ENCODE data around the gene ZMPSTE24.

ZMPSTE24 gene

DNA sequence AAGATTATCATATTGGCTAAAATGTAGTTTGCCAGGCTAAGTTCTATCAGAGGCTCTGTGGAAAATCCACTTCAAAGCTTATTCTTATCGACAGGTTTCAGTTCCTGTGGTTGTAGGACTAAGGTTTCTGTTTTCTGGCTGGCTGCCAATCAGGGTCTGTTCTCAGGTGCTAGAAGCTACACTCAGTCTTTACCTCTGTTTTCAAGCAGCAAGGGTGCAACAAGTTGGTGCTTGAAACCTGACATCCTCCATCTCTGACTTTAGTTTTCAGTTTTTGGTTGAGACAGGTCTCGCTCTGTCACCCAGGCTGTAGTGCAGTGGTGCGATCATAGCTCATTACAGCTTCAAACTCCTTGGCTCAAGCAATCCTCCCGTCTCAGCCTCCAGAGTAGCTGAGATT lies 25.6 kb upstream of the ZMPSTE24 start:
- H3K4me3 ChIP-seq (ENCODE audit: low read depth, low read length) = no peak overlapping the region
- peak; percentile 98 for DNase-seq (ENCODE audit: low read depth)
- TF ChIP-seq, protein P1, sequence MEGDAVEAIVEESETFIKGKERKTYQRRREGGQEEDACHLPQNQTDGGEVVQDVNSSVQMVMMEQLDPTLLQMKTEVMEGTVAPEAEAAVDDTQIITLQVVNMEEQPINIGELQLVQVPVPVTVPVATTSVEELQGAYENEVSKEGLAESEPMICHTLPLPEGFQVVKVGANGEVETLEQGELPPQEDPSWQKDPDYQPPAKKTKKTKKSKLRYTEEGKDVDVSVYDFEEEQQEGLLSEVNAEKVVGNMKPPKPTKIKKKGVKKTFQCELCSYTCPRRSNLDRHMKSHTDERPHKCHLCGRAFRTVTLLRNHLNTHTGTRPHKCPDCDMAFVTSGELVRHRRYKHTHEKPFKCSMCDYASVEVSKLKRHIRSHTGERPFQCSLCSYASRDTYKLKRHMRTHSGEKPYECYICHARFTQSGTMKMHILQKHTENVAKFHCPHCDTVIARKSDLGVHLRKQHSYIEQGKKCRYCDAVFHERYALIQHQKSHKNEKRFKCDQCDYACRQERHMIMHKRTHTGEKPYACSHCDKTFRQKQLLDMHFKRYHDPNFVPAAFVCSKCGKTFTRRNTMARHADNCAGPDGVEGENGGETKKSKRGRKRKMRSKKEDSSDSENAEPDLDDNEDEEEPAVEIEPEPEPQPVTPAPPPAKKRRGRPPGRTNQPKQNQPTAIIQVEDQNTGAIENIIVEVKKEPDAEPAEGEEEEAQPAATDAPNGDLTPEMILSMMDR (IDR thresholded peaks at IDR 0.05; ENCODE audit: low read depth, low read length, missing control alignments) = no peak

DNA sequence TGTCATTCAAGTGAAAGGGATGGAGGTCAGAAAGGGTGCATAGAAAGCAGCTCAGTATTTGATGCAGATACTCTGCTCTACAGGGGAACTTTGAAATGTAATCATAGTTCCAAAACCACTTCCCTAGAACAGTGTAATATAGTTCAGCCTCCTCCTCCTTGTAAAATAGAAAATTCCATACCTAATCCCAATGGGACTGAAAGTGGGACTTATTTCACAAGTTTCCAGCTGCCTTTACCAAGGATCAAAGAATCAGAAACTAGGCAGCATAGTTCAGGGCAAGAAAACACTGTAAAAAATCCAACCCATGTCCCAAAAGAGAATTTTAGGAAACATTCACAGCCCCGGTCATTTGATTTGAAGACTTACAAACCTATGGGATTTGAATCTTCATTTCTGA lies 18.4 kb upstream of the ZMPSTE24 start:
- no peak overlapping the region for H3K4me3 ChIP-seq (ENCODE audit: low read depth, low read length)
- DNase-seq (ENCODE audit: low read depth) = no peak
- TF ChIP-seq, protein P1 (IDR thresholded peaks at IDR 0.05; ENCODE audit: low read depth, low read length, missing control alignments) = no peak

DNA sequence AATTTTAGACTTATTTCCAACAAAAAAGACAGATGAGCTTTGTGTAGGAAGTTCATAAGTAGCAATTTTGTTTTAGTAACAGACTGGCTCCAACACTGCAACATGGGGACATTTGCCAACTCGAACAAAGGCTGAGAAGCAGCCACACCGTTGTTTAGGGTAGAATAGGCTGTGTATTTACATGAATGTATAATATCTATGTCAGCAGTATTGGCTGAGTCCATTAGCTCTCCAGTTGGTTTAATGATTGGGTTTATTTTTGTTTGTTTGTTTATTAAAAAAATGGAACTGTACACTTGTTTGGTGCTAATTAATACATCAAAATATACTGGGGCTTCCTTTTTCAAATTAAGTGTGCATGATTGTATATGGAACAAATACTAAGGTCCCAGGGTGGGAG lies 17.6 kb upstream of the ZMPSTE24 start:
- DNase-seq (ENCODE audit: low read depth) = no peak
- H3K4me3 ChIP-seq (ENCODE audit: low read depth, low read length) = no peak overlapping the region
- TF ChIP-seq, protein P1 (IDR thresholded peaks at IDR 0.05; ENCODE audit: low read depth, low read length, missing control alignments) = no peak

DNA sequence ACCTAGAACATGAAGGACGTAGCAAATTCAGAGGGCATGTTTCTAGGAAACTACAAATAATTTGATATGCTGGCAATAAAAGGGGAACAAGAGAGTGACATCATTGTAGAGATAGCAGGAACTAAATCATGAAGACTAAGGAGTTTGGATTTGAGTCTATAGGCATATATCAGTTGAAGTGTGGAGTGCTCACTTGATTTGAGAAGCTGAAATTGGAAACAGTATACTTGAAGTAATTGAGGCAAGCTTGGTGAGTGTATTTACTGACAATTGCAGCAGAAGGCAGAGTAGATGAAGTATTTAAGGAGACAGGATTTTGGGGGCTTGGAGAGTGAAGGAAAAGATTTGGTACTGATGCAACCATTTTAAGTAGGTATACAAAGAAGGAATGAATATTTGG lies 16.7 kb upstream of the ZMPSTE24 start:
- DNase-seq (ENCODE audit: low read depth) = no peak
- TF ChIP-seq, protein P1 (IDR thresholded peaks at IDR 0.05; ENCODE audit: low read depth, low read length, missing control alignments) = no peak
- H3K4me3 ChIP-seq (ENCODE audit: low read depth, low read length) = no peak overlapping the region

DNA sequence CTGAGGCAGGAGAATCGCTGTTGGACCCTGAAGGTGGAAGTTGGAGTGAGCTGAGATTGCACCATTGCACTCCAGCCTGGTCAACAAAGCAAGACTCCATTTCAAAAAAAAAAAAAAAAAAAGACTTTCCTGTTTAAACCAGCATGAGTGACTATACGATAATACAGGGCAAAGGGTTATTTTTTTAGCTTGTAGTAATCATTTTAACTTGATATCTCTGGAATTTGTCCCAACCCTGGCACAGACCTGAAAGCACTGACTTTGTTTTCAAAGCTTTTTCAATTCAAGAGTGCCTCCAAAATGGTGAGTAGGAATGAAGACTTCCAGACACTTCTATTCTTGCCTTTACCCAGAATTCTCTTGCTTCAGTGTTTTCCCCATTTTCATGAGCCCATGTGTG lies 14.7 kb upstream of the ZMPSTE24 start:
- no peak for DNase-seq (ENCODE audit: low read depth)
- TF ChIP-seq, protein P1 (IDR thresholded peaks at IDR 0.05; ENCODE audit: low read depth, low read length, missing control alignments) = no peak
- no peak overlapping the region for H3K4me3 ChIP-seq (ENCODE audit: low read depth, low read length)

DNA sequence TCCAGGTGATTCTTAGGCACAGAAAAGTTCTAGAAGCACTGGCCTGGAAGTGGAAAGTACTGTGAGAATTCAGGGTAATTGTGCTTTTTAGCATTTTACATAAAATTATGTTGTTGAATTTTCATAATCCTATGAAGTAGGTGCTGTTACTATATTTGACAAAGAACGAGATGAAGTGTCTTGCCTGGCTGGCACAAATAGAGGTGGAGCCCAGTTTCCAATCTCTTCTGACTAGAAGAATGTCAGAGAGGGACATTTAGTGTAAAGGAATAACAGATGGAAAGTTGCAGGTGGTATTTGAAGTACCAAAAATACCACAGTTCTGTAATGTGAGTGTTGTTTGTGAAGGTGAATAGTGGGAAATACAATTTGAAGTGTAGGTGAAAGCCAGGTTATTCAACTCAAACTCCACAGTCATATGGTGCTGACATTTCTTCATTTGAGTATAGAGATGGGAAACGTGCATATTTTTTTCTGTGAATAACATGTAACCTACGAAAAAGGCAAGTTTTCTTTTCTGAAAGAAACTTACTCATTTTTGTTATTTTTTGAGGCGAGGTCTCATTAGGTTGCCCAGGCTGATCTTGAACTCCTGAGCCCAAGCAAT lies 13.8 kb upstream of the ZMPSTE24 start:
- no peak overlapping the region for H3K4me3 ChIP-seq (ENCODE audit: low read depth, low read length)
- DNase-seq (ENCODE audit: low read depth) = no peak
- TF ChIP-seq, protein P1 (IDR thresholded peaks at IDR 0.05; ENCODE audit: low read depth, low read length, missing control alignments) = no peak

DNA sequence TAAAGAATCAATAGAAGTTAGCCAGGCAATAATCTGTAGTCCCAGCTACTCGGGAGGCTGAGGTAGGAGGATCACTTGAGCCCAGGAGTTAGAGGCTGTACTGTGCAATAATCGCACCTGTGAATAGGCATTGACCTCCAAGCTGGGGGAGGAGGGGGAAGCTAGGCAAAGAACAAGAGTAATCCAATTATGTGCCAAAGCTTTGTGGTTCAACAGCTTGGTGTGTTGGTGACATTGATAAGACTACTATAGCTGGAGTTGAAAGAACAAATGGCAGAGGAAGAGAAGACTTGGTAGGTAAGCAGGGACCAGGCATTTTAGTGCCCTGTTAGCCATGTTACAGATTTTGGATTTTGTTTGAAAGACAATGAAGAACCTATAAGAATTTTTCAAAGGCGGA lies 12.3 kb upstream of the ZMPSTE24 start:
- no peak overlapping the region for H3K4me3 ChIP-seq (ENCODE audit: low read depth, low read length)
- TF ChIP-seq, protein P1 (IDR thresholded peaks at IDR 0.05; ENCODE audit: low read depth, low read length, missing control alignments) = no peak
- no peak for DNase-seq (ENCODE audit: low read depth)
